M059J (cell line): ENCODE measurements around the gene SMR3A. TPM values are rescaled to one million over a fixed set of nuclear protein-coding genes. Genes with fewer than 3 reads are reported as not detected.

Experiments
- total RNA-seq: library from RNA; depleted of rRNA; stranded (reverse); fragments of >200 nt; shearing (Covaris generic); gene quantifications from 2 replicates; pipeline ENCODE4 v1.2.3, GENCODE V29; 2014; rRNA removed

Gene SMR3A
- total RNA-seq, 1 experiment from 2014 or later = not detected

Other genes with a start within 250 kb of the SMR3A start
- gene PRR27, start 206.5 kb upstream of the SMR3A start, total RNA-seq = not detected in 2 replicates
- not detected in 2 replicates for gene ODAM, start 165.0 kb upstream of the SMR3A start, total RNA-seq
- gene FDCSP, start 134.6 kb upstream of the SMR3A start, total RNA-seq = not detected in 2 replicates
- not detected in 2 replicates for gene CSN3, start 118.2 kb upstream of the SMR3A start, total RNA-seq
- gene CABS1, start 25.8 kb upstream of the SMR3A start, total RNA-seq = not detected in 2 replicates
- gene SMR3B, start 22.4 kb downstream of the SMR3A start, total RNA-seq = not detected in 2 replicates
- not detected in 2 replicates for gene OPRPN, start 37.2 kb downstream of the SMR3A start, total RNA-seq
- gene MUC7, start 111.4 kb downstream of the SMR3A start, total RNA-seq = 0.25 TPM in 1 of 2 replicates, not detected in the other
- gene AMTN, start 157.8 kb downstream of the SMR3A start, total RNA-seq = 1.8 and 4.2 TPM in 2 replicates
- not detected in 2 replicates for gene AMBN, start 231.5 kb downstream of the SMR3A start, total RNA-seq